Neuronal stem cell (in vitro differentiated cells): ENCODE measurements around the gene YARS1.

Experiments
- DNase-seq: peaks from one replicate; pipeline ENCODE4 v3.0.0-alpha.2; 2013; ENCODE audit warnings: low spot score
- H2AFZ ChIP-seq: one replicate; pipeline ENCODE4 v1.6.1; 2013; ENCODE audit warnings: mild to moderate bottlenecking, low read length, inconsistent platforms
- H2AK5ac ChIP-seq: 2 replicates; pipeline ENCODE4 v1.6.1; 2013; ENCODE audit warnings: low read depth, mild to moderate bottlenecking, inconsistent platforms, low read length, moderate library complexity, mixed read lengths
- H2BK120ac ChIP-seq: 2 replicates; pipeline ENCODE4 v1.6.1; 2013; ENCODE audit warnings: low read depth, mild to moderate bottlenecking, inconsistent platforms, low read length, moderate library complexity, mixed read lengths
- H2BK12ac ChIP-seq: one replicate; pipeline ENCODE4 v1.6.1; 2013; ENCODE audit warnings: low read length, inconsistent platforms
- H2BK15ac ChIP-seq: 2 replicates; pipeline ENCODE4 v1.6.1; 2013; ENCODE audit warnings: mild to moderate bottlenecking, low read length, inconsistent platforms, mixed read lengths
- H2BK5ac ChIP-seq: one replicate; pipeline ENCODE4 v1.6.1; 2013; ENCODE audit warnings: inconsistent platforms, mild to moderate bottlenecking, low read length, moderate library complexity
- H3K14ac ChIP-seq: one replicate; pipeline ENCODE4 v1.6.1; 2013; ENCODE audit warnings: low read length, inconsistent platforms
- H3K18ac ChIP-seq: 2 replicates; pipeline ENCODE4 v1.6.1; 2013; ENCODE audit warnings: low read length, inconsistent platforms
- H3K23ac ChIP-seq: 2 replicates; pipeline ENCODE4 v1.6.1; 2013; ENCODE audit warnings: low read depth, mild to moderate bottlenecking, mixed read lengths, low read length, inconsistent platforms; ENCODE audit not compliant: poor library complexity
- H3K27ac ChIP-seq: replicated peaks from 3 replicates; pipeline ENCODE4 v1.5.1; 2013; ENCODE audit warnings: low read length, inconsistent platforms
- H3K27me3 ChIP-seq, 3 experiments: 2 replicates each; pipeline ENCODE4 v1.6.1; 2013; ENCODE audit warnings: low read length in 3 of 3, mild to moderate bottlenecking in 2 of 3, inconsistent platforms in 1 of 3, low read depth in 1 of 3, mixed read lengths in 1 of 3, moderate library complexity in 1 of 3; ENCODE audit not compliant: control insufficient read depth in 3 of 3, insufficient read depth in 3 of 3
- H3K36me3 ChIP-seq, 2 donors: replicated peaks in 1 of 2; 2 replicates each; pipeline ENCODE4 v1.6.1; 2013; ENCODE audit warnings: low read length in 2 of 2; ENCODE audit not compliant: control insufficient read depth in 2 of 2, insufficient read depth in 2 of 2
- H3K4ac ChIP-seq: 2 replicates; pipeline ENCODE4 v1.6.1; 2013; ENCODE audit warnings: inconsistent platforms, mild to moderate bottlenecking, low read length, moderate library complexity
- H3K4me1 ChIP-seq, 2 donors: 1 replicate in 1 of 2; 2 replicates in 1 of 2; pipeline ENCODE4 v1.6.1; 2013; ENCODE audit warnings: low read length in 2 of 2, low read depth in 1 of 2; ENCODE audit not compliant: control insufficient read depth in 2 of 2, insufficient read depth in 1 of 2
- H3K4me2 ChIP-seq: one replicate; pipeline ENCODE4 v1.6.1; 2013; ENCODE audit warnings: mild to moderate bottlenecking, low read length, inconsistent platforms; ENCODE audit not compliant: insufficient read depth, poor library complexity, severe bottlenecking
- H3K4me3 ChIP-seq, 2 donors: 2 replicates each; pipeline ENCODE4 v1.5.1; 2013; ENCODE audit warnings: low read length in 2 of 2, mild to moderate bottlenecking in 2 of 2, inconsistent platforms in 1 of 2, moderate library complexity in 1 of 2
- H3K79me1 ChIP-seq: one replicate; pipeline ENCODE4 v1.6.1; 2013; ENCODE audit warnings: low read depth, mild to moderate bottlenecking, inconsistent platforms, low read length, moderate library complexity
- H3K9ac ChIP-seq: one replicate; pipeline ENCODE4 v1.6.1; 2013; ENCODE audit warnings: mild to moderate bottlenecking, low read depth, low read length, inconsistent platforms; ENCODE audit not compliant: poor library complexity
- H3K9me3 ChIP-seq, 2 donors: replicated peaks in 1 of 2; 2 replicates each; pipeline versions ENCODE3 to v1.6.1; 2013; ENCODE audit warnings: low read length in 2 of 2, mild to moderate bottlenecking in 2 of 2, inconsistent platforms in 1 of 2, low read depth in 1 of 2, mixed read lengths in 1 of 2, moderate library complexity in 1 of 2; ENCODE audit not compliant: control insufficient read depth in 2 of 2, insufficient read depth in 1 of 2
- H4K8ac ChIP-seq: one replicate; pipeline ENCODE4 v1.6.1; 2013; ENCODE audit warnings: low read depth, mild to moderate bottlenecking, inconsistent platforms, low read length, moderate library complexity
- H4K91ac ChIP-seq: one replicate; pipeline ENCODE4 v1.6.1; 2013; ENCODE audit warnings: low read length, low read depth, mild to moderate bottlenecking, inconsistent platforms; ENCODE audit not compliant: poor library complexity
- WGBS, 2 donors: extraction: QIAGEN DNeasy Blood & Tissue Kit; methylation state at CpG; one replicate each; pipeline ENCODE4 v1.1.7; 2013; ENCODE audit warnings: missing lambda C conversion rate in 2 of 2, mixed read lengths in 1 of 2; ENCODE audit not compliant: insufficient read length in 2 of 2, insufficient replicate concordance in 1 of 2; ENCODE audit errors: extremely low coverage in 2 of 2; 5-methylcytosine and 5-hydroxymethylcytosine counted together

The YARS1 gene

GRCh38 chr1:32859915-32860314 is 42.8 kb upstream of the YARS1 start:
- Histone ChIP-seq H3K27ac (no peak overlapping the region), H4K8ac (no peak overlapping the region), H3K9ac (no peak overlapping the region), H3K14ac (no peak overlapping the region), H3K36me3 (peaks cover 11 to 83% of the 10 kb centered on the region in 2 donors), H3K4me1 (no peaks in the 10 kb centered on the region), H3K4ac (no peak overlapping the region), H3K18ac (no peak overlapping the region), H3K4me2 (no peak overlapping the region), H2BK15ac (no peak overlapping the region), H2AFZ (no peak overlapping the region), H3K9me3 (no peaks in the 10 kb centered on the region), H4K91ac (no peak overlapping the region), H3K27me3 (no peaks in the 10 kb centered on the region), H2BK5ac (no peak overlapping the region), H2BK120ac (no peak overlapping the region), H2BK12ac (no peak overlapping the region), H3K4me3 (no peak overlapping the region), H2AK5ac (no peak overlapping the region), H3K79me1 (no peaks in the 10 kb centered on the region), H3K23ac (no peak overlapping the region)
- WGBS, 2 donors: no CpG with 5 or more reads among the region's 2 CpGs
- DNase-seq: no peak

- no peak overlapping the region for H3K27ac ChIP-seq
- no peak overlapping the region for H3K4me3 ChIP-seq
- H3K4me1 ChIP-seq: no peaks in the 10 kb centered on the region
- H3K79me1 ChIP-seq: no peaks in the 10 kb centered on the region
- no peak overlapping the region for H2AK5ac ChIP-seq
- H3K4me2 ChIP-seq: no peak overlapping the region
- H4K91ac ChIP-seq: no peak overlapping the region
- WGBS, 2 donors: no CpG with 5 or more reads among the region's 7 CpGs
- H3K36me3 ChIP-seq: peaks cover 9 to 92% of the 10 kb centered on the region in 2 donors
- H2BK15ac ChIP-seq: no peak overlapping the region
- no peak overlapping the region for H2BK120ac ChIP-seq
- H2AFZ ChIP-seq: no peak overlapping the region
- no peak overlapping the region for H2BK5ac ChIP-seq
- no peaks in the 10 kb centered on the region for H3K9me3 ChIP-seq
- no peak for DNase-seq
- H4K8ac ChIP-seq: no peak overlapping the region
- no peaks in the 10 kb centered on the region for H3K27me3 ChIP-seq
- H3K9ac ChIP-seq: no peak overlapping the region
- no peak overlapping the region for H3K23ac ChIP-seq
- H2BK12ac ChIP-seq: no peak overlapping the region
- no peak overlapping the region for H3K18ac ChIP-seq
- no peak overlapping the region for H3K4ac ChIP-seq
- H3K14ac ChIP-seq: no peak overlapping the region
These were observed 41.6 kb upstream of the YARS1 start for GRCh38 chr1:32858791-32859190.

- Histone ChIP-seq H3K23ac (no peak overlapping the region), H3K9me3 (no peaks in the 10 kb centered on the region), H3K79me1 (no peaks in the 10 kb centered on the region), H2BK12ac (no peak overlapping the region), H4K91ac (no peak overlapping the region), H3K9ac (no peak overlapping the region), H2BK15ac (no peak overlapping the region), H2AK5ac (no peak overlapping the region), H3K14ac (no peak overlapping the region), H3K4me1 (no peaks in the 10 kb centered on the region), H3K4ac (no peak overlapping the region), H4K8ac (no peak overlapping the region), H3K18ac (no peak overlapping the region), H2BK5ac (no peak overlapping the region), H3K27me3 (no peaks in the 10 kb centered on the region), H3K4me2 (no peak overlapping the region), H2AFZ (no peak overlapping the region), H2BK120ac (no peak overlapping the region), H3K4me3 (no peak overlapping the region), H3K27ac (no peak overlapping the region), H3K36me3 (peaks cover 10 to 95% of the 10 kb centered on the region in 2 donors)
- DNase-seq: no peak
- no CpG with 5 or more reads among the region's 2 CpGs for WGBS, 2 donors
These were observed 41.0 kb upstream of the YARS1 start for GRCh38 chr1:32858136-32858535.

- WGBS, 2 donors: no CpG with 5 or more reads among the region's 13 CpGs
These were observed 38.9 kb upstream of the YARS1 start for GRCh38 chr1:32855861-32856617.

More at GRCh38 chr1:32855861-32856617, 38.9 kb upstream of the YARS1 start:
- Histone ChIP-seq H3K27ac (no peak overlapping the region), H3K4me2 (no peak overlapping the region), H3K79me1 (no peaks in the 10 kb centered on the region), H4K8ac (no peak overlapping the region), H2BK15ac (no peak overlapping the region), H2BK5ac (no peak overlapping the region), H3K18ac (no peak overlapping the region), H4K91ac (no peak overlapping the region), H2AFZ (no peak overlapping the region), H3K36me3 (peaks cover 17 to 91% of the 10 kb centered on the region in 2 donors), H2AK5ac (no peak overlapping the region), H2BK12ac (no peak overlapping the region), H3K4me1 (no peaks in the 10 kb centered on the region), H3K4me3 (no peak overlapping the region), H3K9me3 (no peaks in the 10 kb centered on the region), H3K23ac (no peak overlapping the region), H3K14ac (no peak overlapping the region), H3K4ac (no peak overlapping the region), H3K27me3 (no peaks in the 10 kb centered on the region), H3K9ac (no peak overlapping the region), H2BK120ac (no peak overlapping the region)
- DNase-seq: no peak
